HL-60 (cell line): ENCODE measurements around the gene TRERF1.
A peak's percentile ranks its signal among the peaks of the same experiment; 100 is the strongest.

Experiments
- DNase-seq, 2 experiments: peaks; one replicate each; pipeline ENCODE4 v3.0.0-alpha.2; 2010 to 2020; ENCODE audit warnings: low read depth in 1 of 2, low spot score in 1 of 2
- H3K27ac ChIP-seq: fragments of 250-450 bp; sonication (Bioruptor Pico); replicated peaks from 2 replicates; pipeline ENCODE4 v1.5.1; 2020; ENCODE audit warnings: mild to moderate bottlenecking, moderate library complexity
- H3K27me3 ChIP-seq: fragments of 250-450 bp; sonication (Bioruptor Pico); 2 replicates; pipeline ENCODE4 v1.5.1; 2021; ENCODE audit warnings: mild to moderate bottlenecking, moderate library complexity; ENCODE audit not compliant: insufficient read depth, poor library complexity, severe bottlenecking
- H3K4me3 ChIP-seq: replicated peaks from 2 replicates; pipeline ENCODE4 v1.5.1; 2011; ENCODE audit warnings: mild to moderate bottlenecking, control low read depth, low read length; ENCODE audit not compliant: insufficient read depth
- CTCF ChIP-seq: IDR thresholded peaks from one replicate; pipeline ENCODE4 v1.5.1; 2011; ENCODE audit warnings: low read length, control low read depth, inconsistent platforms; ENCODE audit not compliant: insufficient read depth
- GABPA ChIP-seq: IDR thresholded peaks from 2 replicates; pipeline ENCODE4 v1.6.1; 2012; ENCODE audit warnings: low read depth
- POLR2AphosphoS5 ChIP-seq: IDR thresholded peaks from 2 replicates; pipeline ENCODE4 v1.6.1; 2012; ENCODE audit warnings: low read depth
- REST ChIP-seq: IDR thresholded peaks from 2 replicates; pipeline ENCODE4 v1.6.1; 2012; ENCODE audit warnings: low read depth; ENCODE audit not compliant: insufficient replicate concordance
- SPI1 ChIP-seq: IDR thresholded peaks from 2 replicates; pipeline ENCODE4 v1.6.1; 2012; ENCODE audit warnings: low read depth, mild to moderate bottlenecking, borderline replicate concordance

TRERF1 gene

GRCh38 chr6:42440778-42441696, 10.7 kb downstream of the TRERF1 start:
- H3K27ac ChIP-seq: no peak overlapping the region
- no peak for DNase-seq
- H3K27me3 ChIP-seq: no peaks in the 10 kb centered on the region
- no peak overlapping the region for H3K4me3 ChIP-seq
- TF ChIP-seq SPI1: no peak
- TF ChIP-seq POLR2AphosphoS5: no peak
- no peak for TF ChIP-seq REST
- TF ChIP-seq CTCF: no peak
- TF ChIP-seq GABPA: no peak

GRCh38 chr6:42440027-42440426, 11.7 kb downstream of the TRERF1 start:
- no peak overlapping the region for H3K4me3 ChIP-seq
- no peaks in the 10 kb centered on the region for H3K27me3 ChIP-seq
- H3K27ac ChIP-seq: 0 out of 2 replicates have a peak overlapping the region, but pooled peaks have one; percentile 20
- DNase-seq: no peak
- TF ChIP-seq REST (no peak), POLR2AphosphoS5 (no peak), SPI1 (no peak), CTCF (no peak), GABPA (no peak)

DNA sequence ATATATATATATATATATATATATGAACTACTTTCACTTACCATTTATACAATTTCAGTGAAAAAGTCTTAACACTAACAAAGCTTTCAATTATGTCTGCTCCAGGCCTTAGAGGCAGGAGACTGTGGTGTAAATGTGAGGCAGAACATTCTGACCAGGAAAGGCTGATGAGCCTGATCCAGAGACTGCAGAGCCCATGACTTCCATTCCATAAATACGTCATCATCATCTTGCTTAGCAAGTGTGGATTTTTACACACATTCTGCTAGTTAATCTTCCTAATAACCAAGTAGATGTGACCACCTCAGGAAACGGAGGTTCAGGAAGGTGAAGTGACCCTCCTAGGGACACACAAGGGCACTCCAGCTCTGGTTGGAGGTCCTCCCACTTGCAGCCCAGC, 14.9 kb downstream of the TRERF1 start:
- Histone ChIP-seq H3K27me3 (no peaks in the 10 kb centered on the region), H3K4me3 (no peak overlapping the region), H3K27ac (no peak overlapping the region)
- TF ChIP-seq CTCF (no peak), SPI1 (no peak), REST (no peak), GABPA (no peak), POLR2AphosphoS5 (no peak)
- no peak for DNase-seq
